Right cardiac atrium (tissue), 5 donors: ENCODE measurements around the gene INPP4B. TPM values are rescaled to one million over a fixed set of nuclear protein-coding genes. Genes with fewer than 3 reads are reported as not detected.

ENCODE experiments used
- ATAC-seq, 2 donors: fragments of 200-7000 bp; cut with Tn5 transposase; one replicate each; pipeline versions ENCODE4 v1.8.0 to v1.9.1; 2020; ENCODE audit warnings: moderate library complexity in 2 of 2, mild to moderate bottlenecking in 1 of 2
- DNase-seq, 3 donors: peaks; one replicate each; pipeline ENCODE4 v3.0.0-alpha.2; 2020
- H3K27ac ChIP-seq: one replicate; pipeline ENCODE4 v1.5.1; 2013; ENCODE audit warnings: mild to moderate bottlenecking, low read length, control low read depth, moderate library complexity
- H3K27me3 ChIP-seq: one replicate; pipeline ENCODE4 v1.6.1; 2013; ENCODE audit not compliant: control insufficient read depth, insufficient read depth
- H3K4me1 ChIP-seq: one replicate; pipeline ENCODE4 v1.6.1; 2013; ENCODE audit warnings: low read length; ENCODE audit not compliant: control insufficient read depth, insufficient read depth
- H3K4me3 ChIP-seq: one replicate; pipeline ENCODE4 v1.5.1; 2013; ENCODE audit warnings: low read length, control low read depth
- H3K9me3 ChIP-seq: one replicate; pipeline ENCODE4 v1.6.1; 2013; ENCODE audit warnings: low read length; ENCODE audit not compliant: control insufficient read depth
- WGBS: extraction: QIAGEN DNeasy Blood & Tissue Kit; methylation state at CpG from one replicate; pipeline ENCODE4 v1.1.7; 2013; 5-methylcytosine and 5-hydroxymethylcytosine counted together
- intact Hi-C, 4 donors: fragments of 100-400 bp; cut with DNase I; formaldehyde crosslinking; loops; one replicate each; pipeline versions ENCODE4 v1.11.0 to v1.14.0; 2022 to 2023
- polyA plus RNA-seq: library from polyadenylated mRNA; stranded (reverse); fragments of 200-250 nt; gene quantifications from one replicate; pipeline ENCODE4 v1.2.3, GENCODE V29; 2013
- total RNA-seq, 4 donors: library from RNA; stranded (reverse); fragmentation: NEBNext Ultra II Directional; extraction: Animal tissue kit (Norgen Biotek cat#: 25700); gene quantifications; one replicate each; pipeline ENCODE4 v1.2.1, GENCODE V29; 2021
- donor health status: healthy with polysubstance abuse.
- donor health status: DM: no; HTN: yes; CAD: no.
- donor health status: DM: no; HTN: no; CAD: no.
- donor health status: DM: no; HTN: yes; CAD: no; lungs with severe emphysema.
- donor health status: DM: yes; HTN: yes; CAD: no.

INPP4B gene
- total and polyA plus RNA-seq, 5 donors, result 2.9 to 13.2 (median 7.0) TPM

GRCh38 chr4:142284402-142285221 lies 561.5 kb downstream of the INPP4B start:
- Histone ChIP-seq H3K4me3 (no peak overlapping the region), H3K4me1 (no peaks in the 10 kb centered on the region), H3K27ac (no peak overlapping the region), H3K27me3 (no peaks in the 10 kb centered on the region), H3K9me3 (no peaks in the 10 kb centered on the region)
- DNase-seq, result no peak
- ATAC-seq, result no peak
- 86% methylated on average over 9 of the region's 9 CpGs for whole genome bisulfite sequencing
- intact Hi-C loops, result no loop called here

GRCh38 chr4:142282870-142283431 lies 563.1 kb downstream of the INPP4B start:
- H3K27me3 ChIP-seq, result no peaks in the 10 kb centered on the region
- no peaks in the 10 kb centered on the region for H3K9me3 ChIP-seq
- no peaks in the 10 kb centered on the region for H3K4me1 ChIP-seq
- DNase-seq, result no peak
- intact Hi-C loops, result no loop called here
- H3K27ac ChIP-seq, result no peak overlapping the region
- no peak for ATAC-seq
- no peak overlapping the region for H3K4me3 ChIP-seq
- 7% methylated on average over 2 of the region's 2 CpGs for WGBS

GRCh38 chr4:142281999-142282398 lies 564.1 kb downstream of the INPP4B start:
- intact Hi-C loops, result no loop called here
- Histone ChIP-seq H3K4me1 (no peaks in the 10 kb centered on the region), H3K9me3 (no peaks in the 10 kb centered on the region), H3K27ac (no peak overlapping the region), H3K4me3 (no peak overlapping the region), H3K27me3 (no peaks in the 10 kb centered on the region)
- DNase-seq (no peak), ATAC-seq (no peak)
- 91% methylated on average over 1 of the region's 1 CpG for WGBS

GRCh38 chr4:142278663-142279062 lies 567.4 kb downstream of the INPP4B start:
- H3K9me3 ChIP-seq, result no peaks in the 10 kb centered on the region
- no peaks in the 10 kb centered on the region for H3K27me3 ChIP-seq
- no peak for ATAC-seq
- H3K4me1 ChIP-seq, result no peaks in the 10 kb centered on the region
- H3K4me3 ChIP-seq, result no peak overlapping the region
- intact Hi-C loops, result no loop called here
- DNase-seq, result no peak
- no peak overlapping the region for H3K27ac ChIP-seq

- no peak for DNase-seq
- WGBS, result 97% methylated on average over 1 of the region's 1 CpG
- Histone ChIP-seq H3K27ac (no peak overlapping the region), H3K9me3 (no peaks in the 10 kb centered on the region), H3K27me3 (no peaks in the 10 kb centered on the region), H3K4me1 (no peaks in the 10 kb centered on the region), H3K4me3 (no peak overlapping the region)
- intact Hi-C loops, result no loop called here
- ATAC-seq, result no peak
These were observed 567.9 kb downstream of the INPP4B start for GRCh38 chr4:142278171-142278570.

GRCh38 chr4:142274137-142274536 lies 572.0 kb downstream of the INPP4B start:
- WGBS, result 99% methylated on average over 1 of the region's 1 CpG
- Histone ChIP-seq H3K9me3 (no peaks in the 10 kb centered on the region), H3K4me3 (no peak overlapping the region), H3K4me1 (no peaks in the 10 kb centered on the region), H3K27me3 (no peaks in the 10 kb centered on the region), H3K27ac (no peak overlapping the region)
- DNase-seq, result no peak
- ATAC-seq, result no peak
- intact Hi-C loops, result no loop called here

GRCh38 chr4:142272452-142272851 lies 573.6 kb downstream of the INPP4B start:
- no peaks in the 10 kb centered on the region for H3K27me3 ChIP-seq
- H3K4me3 ChIP-seq, result no peak overlapping the region
- H3K27ac ChIP-seq, result no peak overlapping the region
- no peaks in the 10 kb centered on the region for H3K4me1 ChIP-seq
- H3K9me3 ChIP-seq, result no peaks in the 10 kb centered on the region
- intact Hi-C loops, result no loop called here
- ATAC-seq (no peak), DNase-seq (no peak)

- Histone ChIP-seq H3K9me3 (no peaks in the 10 kb centered on the region), H3K4me1 (no peaks in the 10 kb centered on the region), H3K27ac (no peak overlapping the region), H3K4me3 (no peak overlapping the region), H3K27me3 (no peaks in the 10 kb centered on the region)
- intact Hi-C loops, result no loop called here
- WGBS, result 57% methylated on average over 3 of the region's 3 CpGs
- DNase-seq, result no peak
- ATAC-seq, result no peak
These were observed 574.3 kb downstream of the INPP4B start for GRCh38 chr4:142271832-142272231.

- intact Hi-C loops, result no loop called here
- H3K4me1 ChIP-seq, result peaks cover 2% of the 10 kb centered on the region
- 77% methylated on average over 3 of the region's 3 CpGs for WGBS
- H3K4me3 ChIP-seq, result no peak overlapping the region
- no peaks in the 10 kb centered on the region for H3K27me3 ChIP-seq
- no peak for ATAC-seq
- H3K27ac ChIP-seq, result no peak overlapping the region
- DNase-seq, result no peak
- H3K9me3 ChIP-seq, result no peaks in the 10 kb centered on the region
These were observed 579.0 kb downstream of the INPP4B start for GRCh38 chr4:142267101-142267500.

- no peak for ATAC-seq
These were observed 580.2 kb downstream of the INPP4B start for GRCh38 chr4:142265946-142266345.

GRCh38 chr4:142265536-142265935 lies 580.6 kb downstream of the INPP4B start:
- H3K4me1 ChIP-seq, result peaks cover 2% of the 10 kb centered on the region
- H3K27me3 ChIP-seq, result no peaks in the 10 kb centered on the region
- no peak overlapping the region for H3K27ac ChIP-seq
- DNase-seq (no peak), ATAC-seq (peak; percentile 40 to 85)
- WGBS, result 41% methylated on average over 3 of the region's 3 CpGs
- intact Hi-C loops, result no loop called here
- no peaks in the 10 kb centered on the region for H3K9me3 ChIP-seq
- H3K4me3 ChIP-seq, result no peak overlapping the region

More at GRCh38 chr4:142265946-142266345, 580.2 kb downstream of the INPP4B start:
- Histone ChIP-seq H3K4me1 (peaks cover 2% of the 10 kb centered on the region), H3K4me3 (no peak overlapping the region), H3K9me3 (no peaks in the 10 kb centered on the region), H3K27me3 (no peaks in the 10 kb centered on the region), H3K27ac (peak overlapping the region; percentile 23)
- WGBS, result 77% methylated on average over 2 of the region's 2 CpGs
- intact Hi-C loops, result no loop called here
- no peak for DNase-seq
